ENCODE measurements around the gene ZNF532. TPM values are rescaled to one million over a fixed set of nuclear protein-coding genes. Genes with fewer than 3 reads are reported as not detected.

ZNF532 gene
- total RNA-seq, 1 donor, result 49.6 TPM

DNA sequence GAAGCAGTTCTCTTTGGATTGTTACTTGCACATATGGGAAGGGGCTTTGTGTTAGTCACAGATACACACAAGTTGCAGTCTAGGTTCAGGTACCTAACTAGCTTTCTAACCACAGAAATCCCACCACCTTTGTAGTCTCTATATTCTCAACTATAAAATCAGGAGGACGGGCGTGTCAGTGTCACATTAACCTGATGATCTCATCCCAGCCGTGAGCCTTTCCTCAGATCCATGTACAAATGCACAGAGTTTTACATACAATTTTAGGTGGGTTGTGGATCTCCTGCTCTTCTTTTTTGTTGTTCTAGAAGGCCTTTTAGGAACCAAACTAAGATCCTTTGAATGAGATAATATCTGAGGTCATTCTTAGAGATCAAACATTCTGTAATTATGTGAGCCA is 94.0 kb downstream of the ZNF532 start:
- Histone ChIP-seq H4K20me1 (ENCODE audit: insufficient read depth, low read length) (no peaks in the 10 kb centered on the region), H3K4me2 (ENCODE audit: insufficient read depth, low read length) (no peak overlapping the region), H3K79me2 (ENCODE audit: insufficient read depth, low read length) (peaks cover 8% of the 10 kb centered on the region), H3K27me3 (ENCODE audit: insufficient read depth, low read length) (no peaks in the 10 kb centered on the region), H3K27ac (ENCODE audit: low read depth, low read length) (no peak overlapping the region), H3K4me3 (ENCODE audit: insufficient read depth, low read length) (no peak overlapping the region), H3K36me3 (ENCODE audit: insufficient read depth, low read length) (peaks cover 19% of the 10 kb centered on the region), H2AFZ (ENCODE audit: low read length) (no peak overlapping the region), H3K9me3 (ENCODE audit: low read depth, low read length) (no peaks in the 10 kb centered on the region), H3K4me1 (ENCODE audit: insufficient read depth, low read length) (no peaks in the 10 kb centered on the region)
- TF ChIP-seq, protein P1, sequence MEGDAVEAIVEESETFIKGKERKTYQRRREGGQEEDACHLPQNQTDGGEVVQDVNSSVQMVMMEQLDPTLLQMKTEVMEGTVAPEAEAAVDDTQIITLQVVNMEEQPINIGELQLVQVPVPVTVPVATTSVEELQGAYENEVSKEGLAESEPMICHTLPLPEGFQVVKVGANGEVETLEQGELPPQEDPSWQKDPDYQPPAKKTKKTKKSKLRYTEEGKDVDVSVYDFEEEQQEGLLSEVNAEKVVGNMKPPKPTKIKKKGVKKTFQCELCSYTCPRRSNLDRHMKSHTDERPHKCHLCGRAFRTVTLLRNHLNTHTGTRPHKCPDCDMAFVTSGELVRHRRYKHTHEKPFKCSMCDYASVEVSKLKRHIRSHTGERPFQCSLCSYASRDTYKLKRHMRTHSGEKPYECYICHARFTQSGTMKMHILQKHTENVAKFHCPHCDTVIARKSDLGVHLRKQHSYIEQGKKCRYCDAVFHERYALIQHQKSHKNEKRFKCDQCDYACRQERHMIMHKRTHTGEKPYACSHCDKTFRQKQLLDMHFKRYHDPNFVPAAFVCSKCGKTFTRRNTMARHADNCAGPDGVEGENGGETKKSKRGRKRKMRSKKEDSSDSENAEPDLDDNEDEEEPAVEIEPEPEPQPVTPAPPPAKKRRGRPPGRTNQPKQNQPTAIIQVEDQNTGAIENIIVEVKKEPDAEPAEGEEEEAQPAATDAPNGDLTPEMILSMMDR (IDR thresholded peaks at IDR 0.05; ENCODE audit: extremely low read depth, low read depth, low read length), result no peak
- no peak for DNase-seq (ENCODE audit: insufficient read length, low spot score, missing footprints)

DNA sequence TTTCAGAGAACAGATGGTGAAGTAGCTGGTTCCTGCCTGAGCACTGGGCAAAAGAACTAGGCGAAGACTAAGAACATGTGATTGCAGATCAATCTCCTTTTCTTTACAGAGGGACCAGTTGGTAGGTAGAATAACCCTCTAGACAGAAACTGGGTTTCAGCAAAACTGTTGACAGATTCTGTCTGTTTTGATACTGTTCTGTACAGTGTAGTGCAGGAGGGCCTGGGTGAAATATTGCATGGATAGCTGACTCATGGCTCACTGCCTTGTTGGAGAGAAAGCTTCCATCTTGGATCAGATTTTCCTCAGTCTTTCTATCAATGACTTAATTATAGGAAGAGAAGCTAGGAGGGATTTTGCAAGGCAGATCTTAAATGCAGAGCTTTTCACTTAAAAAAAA is 95.8 kb downstream of the ZNF532 start:
- peaks cover 12% of the 10 kb centered on the region for H3K36me3 ChIP-seq (ENCODE audit: insufficient read depth, low read length)
- peaks cover 10% of the 10 kb centered on the region for H3K79me2 ChIP-seq (ENCODE audit: insufficient read depth, low read length)
- H3K9me3 ChIP-seq (ENCODE audit: low read depth, low read length), result no peaks in the 10 kb centered on the region
- TF ChIP-seq, protein P1 (IDR thresholded peaks at IDR 0.05; ENCODE audit: extremely low read depth, low read depth, low read length), result no peak
- DNase-seq (ENCODE audit: insufficient read length, low spot score, missing footprints), result no peak
- H3K27ac ChIP-seq (ENCODE audit: low read depth, low read length), result no peak overlapping the region
- no peaks in the 10 kb centered on the region for H3K27me3 ChIP-seq (ENCODE audit: insufficient read depth, low read length)
- H4K20me1 ChIP-seq (ENCODE audit: insufficient read depth, low read length), result no peaks in the 10 kb centered on the region
- H3K4me1 ChIP-seq (ENCODE audit: insufficient read depth, low read length), result no peaks in the 10 kb centered on the region
- no peak overlapping the region for H3K4me2 ChIP-seq (ENCODE audit: insufficient read depth, low read length)
- no peak overlapping the region for H2AFZ ChIP-seq (ENCODE audit: low read length)
- no peak overlapping the region for H3K4me3 ChIP-seq (ENCODE audit: insufficient read depth, low read length)

DNA sequence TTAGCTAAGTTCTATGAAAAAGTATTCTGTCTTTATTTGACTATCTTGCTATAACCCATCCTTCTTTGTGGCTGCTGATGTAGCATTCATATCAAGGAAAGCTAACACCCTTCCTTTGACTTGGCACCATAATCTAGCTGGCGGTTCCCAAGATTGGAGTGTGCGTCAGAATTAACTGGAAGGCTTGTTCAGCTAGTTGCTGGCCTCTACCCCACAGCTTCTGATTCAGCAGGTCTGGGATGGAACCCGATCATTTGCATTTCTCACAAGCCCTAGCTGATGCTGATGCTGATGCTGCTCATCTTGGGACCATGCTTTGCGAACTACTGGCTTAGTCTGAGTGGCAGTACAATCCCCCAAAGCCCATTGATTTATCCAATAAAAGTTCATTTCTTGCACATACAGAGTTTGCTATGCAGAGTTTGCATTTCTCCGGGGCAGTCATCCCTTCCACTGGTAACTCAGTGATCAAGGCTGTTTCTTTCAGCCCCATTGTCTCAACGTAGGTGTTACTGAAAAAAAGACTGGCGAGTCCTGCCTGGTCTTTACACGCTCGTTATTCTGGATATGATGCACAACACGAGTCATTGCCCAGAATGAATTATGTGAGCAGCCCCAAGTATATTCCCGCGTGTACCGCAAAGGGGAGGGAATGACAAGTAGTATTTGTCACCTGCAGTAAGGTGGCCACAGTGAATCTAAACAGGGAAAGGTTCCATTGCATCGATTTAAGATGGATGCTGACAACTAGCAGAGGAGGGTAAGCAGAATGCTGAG is 96.5 kb downstream of the ZNF532 start:
- DNase-seq (ENCODE audit: insufficient read length, low spot score, missing footprints), result no peak
- H3K27me3 ChIP-seq (ENCODE audit: insufficient read depth, low read length), result no peaks in the 10 kb centered on the region

GRCh38 chr18:58962336-58962735 is 97.7 kb downstream of the ZNF532 start:
- Histone ChIP-seq H3K9me3 (ENCODE audit: low read depth, low read length) (no peaks in the 10 kb centered on the region), H3K4me2 (ENCODE audit: insufficient read depth, low read length) (no peak overlapping the region), H3K4me1 (ENCODE audit: insufficient read depth, low read length) (no peaks in the 10 kb centered on the region), H4K20me1 (ENCODE audit: insufficient read depth, low read length) (no peaks in the 10 kb centered on the region), H3K4me3 (ENCODE audit: insufficient read depth, low read length) (no peak overlapping the region), H3K27me3 (ENCODE audit: insufficient read depth, low read length) (no peaks in the 10 kb centered on the region), H2AFZ (ENCODE audit: low read length) (no peak overlapping the region), H3K36me3 (ENCODE audit: insufficient read depth, low read length) (peaks cover 7% of the 10 kb centered on the region), H3K27ac (ENCODE audit: low read depth, low read length) (no peak overlapping the region), H3K79me2 (ENCODE audit: insufficient read depth, low read length) (peaks cover 7% of the 10 kb centered on the region)
- no peak for DNase-seq (ENCODE audit: insufficient read length, low spot score, missing footprints)
- TF ChIP-seq, protein P1 (IDR thresholded peaks at IDR 0.05; ENCODE audit: extremely low read depth, low read depth, low read length), result no peak

More for the DNA sequence above, 96.5 kb downstream of the ZNF532 start:
- Histone ChIP-seq H2AFZ (ENCODE audit: low read length) (no peak overlapping the region), H3K9me3 (ENCODE audit: low read depth, low read length) (no peaks in the 10 kb centered on the region), H3K4me1 (ENCODE audit: insufficient read depth, low read length) (no peaks in the 10 kb centered on the region), H4K20me1 (ENCODE audit: insufficient read depth, low read length) (no peaks in the 10 kb centered on the region), H3K4me3 (ENCODE audit: insufficient read depth, low read length) (no peak overlapping the region), H3K36me3 (ENCODE audit: insufficient read depth, low read length) (peaks cover 12% of the 10 kb centered on the region), H3K27ac (ENCODE audit: low read depth, low read length) (no peak overlapping the region), H3K4me2 (ENCODE audit: insufficient read depth, low read length) (no peak overlapping the region), H3K79me2 (ENCODE audit: insufficient read depth, low read length) (peaks cover 12% of the 10 kb centered on the region)
- TF ChIP-seq, protein P1 (IDR thresholded peaks at IDR 0.05; ENCODE audit: extremely low read depth, low read depth, low read length), result no peak

Measured in osteoblast (primary cell).